K562 (cell line): ENCODE data around the gene MN1.

Experiments
- CBX5 ChIP-seq: IDR thresholded peaks from 2 replicates; pipeline ENCODE4 v1.6.1; 2014; ENCODE audit warnings: low read depth, borderline replicate concordance
- CGGBP1 ChIP-seq: fragments of 250-450 bp; sonication (Bioruptor Pico); IDR thresholded peaks from 2 replicates; pipeline ENCODE4 v1.9.0; 2021; ENCODE audit warnings: mild to moderate bottlenecking
- CTCF ChIP-seq, 3 experiments: IDR thresholded peaks in 2 of 3; conservative IDR thresholded peaks in 1 of 3; 2 replicates each; pipeline ENCODE4 v1.5.1; 2011 to 2012; ENCODE audit warnings: low read length in 3 of 3, mild to moderate bottlenecking in 3 of 3, control low read depth in 2 of 3, improper control_type of control experiment in 1 of 3, inconsistent platforms in 1 of 3, low read depth in 1 of 3, mixed read lengths in 1 of 3, moderate library complexity in 1 of 3; ENCODE audit not compliant: insufficient read depth in 2 of 3
- HNRNPH1 ChIP-seq: fragments of 200-400 bp; formaldehyde crosslinking; optimal IDR thresholded peaks from 2 replicates; pipeline ENCODE3; 2017; ENCODE audit warnings: low read depth, mild to moderate bottlenecking, low read length, moderate library complexity
- JUN ChIP-seq, 2 experiments: sonication (generic) in 1 of 2; formaldehyde crosslinking in 1 of 2; IDR thresholded peaks; 2 replicates each; pipeline versions ENCODE4 v1.6.1 to v1.8.0; 2012 to 2022; ENCODE audit warnings: borderline replicate concordance in 2 of 2, mild to moderate bottlenecking in 2 of 2, improper control_type of control experiment in 1 of 2, low read depth in 1 of 2, low read length in 1 of 2, missing genetic modification reagents in 1 of 2
- KDM4B ChIP-seq, 2 experiments: fragments of 450-650 bp in 1 of 2; sonication (generic) in 1 of 2; IDR thresholded peaks; 2 replicates each; pipeline ENCODE4 v1.6.1; 2016 to 2017; ENCODE audit warnings: borderline replicate concordance in 2 of 2, antibody characterized with exemption in 1 of 2, low read depth in 1 of 2, mild to moderate bottlenecking in 1 of 2
- POLR2A ChIP-seq: fragments of 450-650 bp; conservative IDR thresholded peaks from 2 replicates; pipeline ENCODE4 v1.6.1; 2016
- POLR2AphosphoS5 ChIP-seq: IDR thresholded peaks from 2 replicates; pipeline ENCODE4 v1.6.1; 2011; ENCODE audit warnings: mild to moderate bottlenecking, low read depth, low read length, moderate library complexity; ENCODE audit not compliant: control insufficient read depth, insufficient read depth
- PPARD ChIP-seq: fragments of 250-450 bp; sonication (Bioruptor Pico); IDR thresholded peaks from 2 replicates; pipeline ENCODE4 v1.8.0; 2022; ENCODE audit warnings: inconsistent platforms, mild to moderate bottlenecking, moderate library complexity
- TEAD4 ChIP-seq, 2 experiments: sonication (generic) in 1 of 2; formaldehyde crosslinking in 1 of 2; IDR thresholded peaks; 2 replicates each; pipeline versions ENCODE4 v1.6.1 to v1.8.0; 2012 to 2022; ENCODE audit warnings: borderline replicate concordance in 1 of 2, inconsistent platforms in 1 of 2, low read length in 1 of 2, mild to moderate bottlenecking in 1 of 2, missing genetic modification reagents in 1 of 2
- XRCC3 ChIP-seq: fragments of 450-650 bp; IDR thresholded peaks from 2 replicates; pipeline ENCODE4 v1.6.1; 2017; ENCODE audit warnings: mild to moderate bottlenecking, moderate library complexity
- ZNF143 ChIP-seq: sonication (generic); formaldehyde crosslinking; IDR thresholded peaks from 2 replicates; pipeline ENCODE4 v1.9.0; 2022; ENCODE audit warnings: mild to moderate bottlenecking, missing genetic modification reagents
- ZNF644 ChIP-seq: fragments of 200-800 bp; sonication (Bioruptor generic); IDR thresholded peaks from 2 replicates; pipeline ENCODE4 v1.6.1; 2016; ENCODE audit warnings: low read depth, missing genetic modification characterization, missing compliant biosample characterization

DNA sequence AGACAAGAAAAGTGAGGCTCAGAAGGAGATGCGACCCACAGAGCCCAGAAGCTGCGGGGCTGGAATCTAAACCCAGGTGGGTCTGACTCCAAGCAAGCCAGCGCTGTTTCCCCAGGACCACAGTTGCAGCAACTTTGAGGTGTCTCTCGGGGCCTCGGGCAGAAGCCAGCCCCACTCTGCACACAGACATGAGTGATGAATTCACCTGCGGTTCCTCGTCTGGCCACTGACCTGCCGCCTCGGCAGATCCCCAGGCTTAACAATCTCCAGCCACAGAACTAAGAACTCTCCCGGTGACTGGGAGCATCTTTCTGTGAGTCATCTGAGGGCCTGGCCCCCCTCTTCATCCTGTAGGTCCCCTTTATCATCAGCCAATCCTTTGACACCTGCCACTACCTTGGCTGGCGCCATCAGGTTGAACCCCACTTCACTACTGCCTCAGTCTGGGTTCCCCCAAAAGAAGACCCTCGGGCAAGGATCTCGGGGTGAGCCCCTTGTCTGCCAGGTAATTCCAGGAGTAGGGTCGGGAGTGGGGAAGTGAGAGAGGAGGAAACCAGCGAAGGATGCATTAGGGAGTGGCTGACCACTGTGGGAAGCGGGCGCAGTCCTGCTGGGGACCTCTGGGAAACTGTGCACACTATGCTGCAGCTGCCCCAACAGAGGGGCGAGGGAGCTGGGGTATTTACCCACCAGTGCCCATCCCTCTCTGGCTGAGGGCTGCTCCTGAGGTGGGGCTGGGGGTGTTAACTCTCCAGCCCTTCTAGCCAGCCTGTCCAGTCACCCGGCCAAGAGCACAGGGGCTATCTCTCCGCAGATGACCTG lies 33.0 kb upstream of the MN1 start:
- TF ChIP-seq HNRNPH1: no peak
- TF ChIP-seq CTCF (IDR thresholded peaks at IDR 0.05 in 2 of 3, conservative IDR thresholded peaks at IDR 0.05 in 1 of 3; ENCODE audit: insufficient read depth in 2 of 3, low read depth in 1 of 3, low read length in 3 of 3): no peak
- TF ChIP-seq CGGBP1 (CRISPR knock-in tag): no peak
- no peak for TF ChIP-seq KDM4B (IDR thresholded peaks at IDR 0.05; ENCODE audit: borderline replicate concordance in 2 of 2, low read depth in 1 of 2)
- TF ChIP-seq CBX5: no peak
- TF ChIP-seq XRCC3: no peak
- TF ChIP-seq POLR2AphosphoS5: no peak
- TF ChIP-seq ZNF644 (tag): no peak
- no peak for TF ChIP-seq POLR2A
- TF ChIP-seq PPARD: no peak
- TF ChIP-seq ZNF143 (CRISPR knock-in tag): no peak
- TF ChIP-seq TEAD4 (IDR thresholded peaks at IDR 0.05; ENCODE audit: low read length): no peak
- no peak for TF ChIP-seq TEAD4 (CRISPR knock-in tag; IDR thresholded peaks at IDR 0.05; ENCODE audit: borderline replicate concordance)
- no peak for TF ChIP-seq JUN (IDR thresholded peaks at IDR 0.05; ENCODE audit: borderline replicate concordance, low read depth, low read length)
- no peak for TF ChIP-seq JUN (CRISPR knock-in tag; IDR thresholded peaks at IDR 0.05; ENCODE audit: borderline replicate concordance)
